Psoas muscle (tissue), 8 donors: ENCODE data around the gene PCTP. TPM values are rescaled to one million over a fixed set of nuclear protein-coding genes. Genes with fewer than 3 reads are reported as not detected.

ENCODE experiments used
- ATAC-seq, 4 donors: fragments of 200-7000 bp; cut with Tn5 transposase; one replicate each; pipeline ENCODE4 v1.9.1; 2020; ENCODE audit warnings: moderate library complexity in 3 of 4, mild to moderate bottlenecking in 2 of 4
- DNase-seq, 2 donors: peaks; one replicate each; pipeline ENCODE4 v3.0.0-alpha.2; 2020
- H3K27ac ChIP-seq: fragments of 200-600 bp; one replicate; pipeline ENCODE4 v1.8.0; 2022
- H3K27me3 ChIP-seq, 3 donors: fragments of 200-600 bp in 1 of 3; one replicate each; pipeline versions ENCODE4 v1.6.1 to v1.8.0; 2013 to 2022; ENCODE audit warnings: low read length in 2 of 3, mild to moderate bottlenecking in 2 of 3, moderate library complexity in 1 of 3; ENCODE audit not compliant: insufficient read depth in 3 of 3
- H3K36me3 ChIP-seq, 2 donors: fragments of 200-600 bp in 1 of 2; one replicate each; pipeline versions ENCODE4 v1.6.1 to v1.8.0; 2013 to 2022; ENCODE audit warnings: low read depth in 1 of 2, mild to moderate bottlenecking in 1 of 2, moderate library complexity in 1 of 2; ENCODE audit not compliant: insufficient read depth in 1 of 2
- H3K4me1 ChIP-seq: fragments of 200-600 bp; one replicate; pipeline ENCODE4 v1.8.0; 2022
- H3K4me3 ChIP-seq: fragments of 200-600 bp; one replicate; pipeline ENCODE4 v1.8.0; 2022; ENCODE audit warnings: mild to moderate bottlenecking
- H3K9me3 ChIP-seq: fragments of 200-600 bp; one replicate; pipeline ENCODE4 v1.8.0; 2022
- WGBS, 3 donors: extraction: QIAGEN DNeasy Blood & Tissue Kit; methylation state at CpG; one replicate each; pipeline versions ENCODE4 v1.1.6 to v1.1.7; 2013; 5-methylcytosine and 5-hydroxymethylcytosine counted together
- intact Hi-C, 2 donors: fragments of 100-400 bp; cut with DNase I; formaldehyde crosslinking; loops; one replicate each; pipeline versions ENCODE4 v1.11.0 to v1.14.2; 2022
- polyA plus RNA-seq, 3 donors: library from polyadenylated mRNA; stranded (reverse); fragments of 200-250 nt; gene quantifications; one replicate each; pipeline ENCODE4 v1.2.3, GENCODE V29; 2013
- total RNA-seq, 4 donors: library from RNA; stranded (reverse); fragmentation: NEBNext Ultra II Directional in 2 of 4; extraction: Animal tissue kit (Norgen Biotek cat#: 25700) in 2 of 4; gene quantifications; one replicate each; pipeline versions ENCODE4 v1.2.1 to v1.2.4, GENCODE V29; 2021 to 2023
- TF ChIP-seq, protein P1 (sequence below): fragments of 200-600 bp; IDR thresholded peaks from one replicate; pipeline ENCODE4 v1.8.0; 2022; ENCODE audit warnings: antibody characterized with exemption
- donor health status: healthy with polysubstance abuse.
- donor health status: DM: no; HTN: no; CAD: no; lungs with moderate emphysema.
- donor health status: Bipolar disorder and iron deficiency.
- donor health status: healthy.
- donor health status: DM: yes; HTN: yes; CAD: no.
- donor health status: DM: no; HTN: no; CAD: no.
- donor health status: DM: no; HTN: no; CAD: no.
- donor health status: DM: yes; HTN: yes; CAD: no.

Gene PCTP
- total and polyA plus RNA-seq, 7 donors: 9.7 to 24.8 (median 14.7) TPM

DNA sequence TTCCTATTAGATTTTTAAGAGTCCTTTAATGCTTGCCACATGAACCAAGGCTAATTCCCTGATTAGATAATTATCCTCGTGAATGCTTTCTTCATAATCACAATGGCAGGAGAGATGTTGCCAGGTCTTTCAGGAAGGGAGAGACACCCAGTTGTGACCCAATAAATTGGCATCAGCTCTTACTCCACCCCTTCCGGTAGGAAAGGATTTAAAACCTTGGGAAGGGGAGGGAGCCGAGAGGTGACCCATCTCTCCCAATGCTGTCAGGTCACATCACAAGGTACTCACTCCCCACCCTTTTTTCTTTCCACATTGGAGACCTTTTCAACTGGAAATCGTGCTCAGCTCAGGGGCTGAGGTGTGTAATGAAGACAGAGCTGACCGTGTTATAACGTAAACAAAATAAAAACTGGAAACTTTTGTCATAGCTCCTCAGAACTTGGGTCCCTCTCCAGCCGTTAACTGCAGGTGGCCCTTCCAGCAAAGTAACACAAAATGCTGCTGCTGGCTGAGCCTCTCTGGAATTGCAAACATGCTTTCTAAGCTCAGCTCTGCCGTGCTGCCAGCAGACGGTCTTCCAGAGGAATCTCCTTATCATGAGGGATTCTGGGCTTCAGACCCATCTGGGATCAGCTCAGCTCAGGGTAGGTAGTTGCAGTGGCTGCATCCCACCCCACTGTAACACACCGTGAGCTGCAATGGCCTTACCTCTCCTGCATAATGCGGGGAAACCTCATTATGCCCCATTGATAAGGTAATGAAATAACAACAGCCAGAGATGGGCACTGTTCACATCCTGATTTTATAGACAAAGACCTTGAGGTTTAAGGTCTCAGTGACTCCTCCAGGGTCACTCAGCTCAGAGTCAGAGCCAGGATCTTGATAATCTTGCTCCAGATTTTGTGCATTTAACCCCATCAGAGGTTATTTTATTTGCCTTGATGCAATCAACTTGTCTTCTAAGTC, 43.8 kb upstream of the PCTP start:
- Histone ChIP-seq H3K4me1 (peaks cover 37% of the 10 kb centered on the region), H3K36me3 (no peaks in the 10 kb centered on the region), H3K4me3 (no peak overlapping the region), H3K9me3 (no peaks in the 10 kb centered on the region), H3K27ac (no peak overlapping the region), H3K27me3 (no peaks in the 10 kb centered on the region)
- ATAC-seq (no peak), DNase-seq (no peak)
- 30 to 38% (median 34%) methylated on average over 11 of the region's 11 CpGs for WGBS, 3 donors
- TF ChIP-seq, protein P1, sequence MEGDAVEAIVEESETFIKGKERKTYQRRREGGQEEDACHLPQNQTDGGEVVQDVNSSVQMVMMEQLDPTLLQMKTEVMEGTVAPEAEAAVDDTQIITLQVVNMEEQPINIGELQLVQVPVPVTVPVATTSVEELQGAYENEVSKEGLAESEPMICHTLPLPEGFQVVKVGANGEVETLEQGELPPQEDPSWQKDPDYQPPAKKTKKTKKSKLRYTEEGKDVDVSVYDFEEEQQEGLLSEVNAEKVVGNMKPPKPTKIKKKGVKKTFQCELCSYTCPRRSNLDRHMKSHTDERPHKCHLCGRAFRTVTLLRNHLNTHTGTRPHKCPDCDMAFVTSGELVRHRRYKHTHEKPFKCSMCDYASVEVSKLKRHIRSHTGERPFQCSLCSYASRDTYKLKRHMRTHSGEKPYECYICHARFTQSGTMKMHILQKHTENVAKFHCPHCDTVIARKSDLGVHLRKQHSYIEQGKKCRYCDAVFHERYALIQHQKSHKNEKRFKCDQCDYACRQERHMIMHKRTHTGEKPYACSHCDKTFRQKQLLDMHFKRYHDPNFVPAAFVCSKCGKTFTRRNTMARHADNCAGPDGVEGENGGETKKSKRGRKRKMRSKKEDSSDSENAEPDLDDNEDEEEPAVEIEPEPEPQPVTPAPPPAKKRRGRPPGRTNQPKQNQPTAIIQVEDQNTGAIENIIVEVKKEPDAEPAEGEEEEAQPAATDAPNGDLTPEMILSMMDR: no peak
- intact Hi-C loops: loop anchor here in 1 of 2 donors (10.0 kb wide), 1 partner anchor 52 kb away; no protein-coding TSS in a partner anchor

GRCh38 chr17:55708175-55708974, 42.5 kb upstream of the PCTP start:
- H3K27ac ChIP-seq: peak overlapping the region; percentile 90
- DNase-seq (no peak), ATAC-seq (no peak)
- intact Hi-C loops: loop anchor here in 1 of 2 donors (10.0 kb wide), 1 partner anchor 54 kb away; no protein-coding TSS in a partner anchor
- H3K27me3 ChIP-seq: no peaks in the 10 kb centered on the region
- no peak overlapping the region for H3K4me3 ChIP-seq
- TF ChIP-seq, protein P1: no peak
- 30 to 51% (median 37%) methylated on average over 8 of the region's 8 CpGs for WGBS, 3 donors
- peaks cover 40% of the 10 kb centered on the region for H3K4me1 ChIP-seq
- no peaks in the 10 kb centered on the region for H3K36me3 ChIP-seq
- H3K9me3 ChIP-seq: no peaks in the 10 kb centered on the region

- WGBS, 3 donors: 33 to 68% (median 43%) methylated on average over 7 of the region's 7 CpGs
- H3K27ac ChIP-seq: peak overlapping the region; percentile 90
- H3K27me3 ChIP-seq: no peaks in the 10 kb centered on the region
- H3K9me3 ChIP-seq: no peaks in the 10 kb centered on the region
- peak overlapping the region; percentile 55 for H3K4me3 ChIP-seq
- no peaks in the 10 kb centered on the region for H3K36me3 ChIP-seq
- DNase-seq (no peak), ATAC-seq (peak; percentile 39 to 71 (median 56))
- peaks cover 40% of the 10 kb centered on the region for H3K4me1 ChIP-seq
- intact Hi-C loops: loop anchor here in 1 of 2 donors (10.0 kb wide), 1 partner anchor 55 kb away; no protein-coding TSS in a partner anchor
- TF ChIP-seq, protein P1: no peak
These were observed 41.4 kb upstream of the PCTP start for GRCh38 chr17:55709440-55709839.

GRCh38 chr17:55709984-55710383, 40.9 kb upstream of the PCTP start:
- WGBS, 3 donors: 26 to 61% (median 30%) methylated on average over 4 of the region's 4 CpGs
- peak; percentile 30 to 55 for DNase-seq
- intact Hi-C loops: loop anchor here in 1 of 2 donors (10.0 kb wide), 1 partner anchor 55 kb away; no protein-coding TSS in a partner anchor

More at GRCh38 chr17:55709984-55710383, 40.9 kb upstream of the PCTP start:
- H3K4me3 ChIP-seq: peak overlapping the region; percentile 55
- ATAC-seq: peak; percentile 40 to 66 (median 52)
- H3K36me3 ChIP-seq: no peaks in the 10 kb centered on the region
- H3K4me1 ChIP-seq: peaks cover 40% of the 10 kb centered on the region
- no peaks in the 10 kb centered on the region for H3K27me3 ChIP-seq
- H3K9me3 ChIP-seq: no peaks in the 10 kb centered on the region
- H3K27ac ChIP-seq: peak overlapping the region; percentile 90
- TF ChIP-seq, protein P1: no peak
